GM18502 (cell line): Measurements from ENCODE around the gene HOXB2.

Source experiments
- ATAC-seq: cut with Tn5 transposase; IDR thresholded peaks from one replicate; pipeline ENCODE4 v1.9.1; 2021; ENCODE audit warnings: mild to moderate bottlenecking; ENCODE audit not compliant: unreplicated experiment, poor library complexity

The HOXB2 gene

DNA sequence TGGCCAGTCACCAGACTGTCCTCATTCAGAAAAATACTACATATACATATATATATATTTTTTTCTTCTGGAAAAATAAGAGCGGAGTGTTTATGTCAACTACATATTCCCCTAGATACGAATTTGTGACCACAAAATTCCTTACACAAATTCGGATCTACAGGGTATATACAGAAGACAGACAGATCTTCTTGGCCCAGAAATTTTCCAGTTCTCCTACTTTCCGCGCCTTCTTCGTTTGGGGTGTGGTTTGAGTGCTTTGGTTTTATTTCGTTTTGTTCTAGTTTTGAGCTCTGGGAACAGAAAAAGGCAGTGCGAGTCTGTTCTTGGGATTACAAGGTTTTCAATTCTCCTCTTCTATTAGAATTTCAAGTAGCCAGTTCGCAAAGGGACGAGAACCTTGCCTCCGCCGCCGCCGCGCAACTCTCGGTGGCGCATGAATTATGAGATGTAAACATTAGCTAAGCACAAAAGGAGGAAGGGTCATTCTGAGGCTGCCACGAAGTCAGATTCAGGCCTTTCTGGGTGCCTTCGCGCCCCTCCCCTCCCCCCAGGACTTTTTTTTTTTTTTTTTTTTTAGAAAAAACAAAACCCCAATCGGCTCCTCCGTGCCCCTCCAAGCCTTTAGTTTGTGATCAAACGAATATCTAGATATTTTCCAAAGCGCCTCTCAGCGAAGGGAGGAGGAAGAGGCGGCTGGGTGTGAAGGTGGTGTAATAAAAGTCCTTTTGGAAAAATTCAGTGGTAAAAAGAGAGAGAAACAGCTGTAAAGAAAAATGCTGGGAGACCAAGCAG is 35.0 kb upstream of the HOXB2 start:
- no peak for ATAC-seq

DNA sequence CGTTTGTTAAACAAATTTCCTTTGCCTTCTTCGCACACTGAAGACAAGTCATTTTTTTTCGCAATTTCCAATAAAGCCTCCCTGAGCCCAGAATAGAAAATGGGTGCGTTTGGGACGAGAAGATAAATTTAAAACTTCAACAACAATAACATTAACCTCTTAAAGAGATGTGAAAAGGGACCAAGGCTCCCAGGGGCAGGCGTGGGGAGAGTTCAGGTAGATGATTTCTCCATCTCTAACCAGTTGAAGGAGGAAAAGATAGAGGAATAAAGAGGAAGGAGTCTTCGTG is 34.5 kb upstream of the HOXB2 start:
- ATAC-seq = no peak

DNA sequence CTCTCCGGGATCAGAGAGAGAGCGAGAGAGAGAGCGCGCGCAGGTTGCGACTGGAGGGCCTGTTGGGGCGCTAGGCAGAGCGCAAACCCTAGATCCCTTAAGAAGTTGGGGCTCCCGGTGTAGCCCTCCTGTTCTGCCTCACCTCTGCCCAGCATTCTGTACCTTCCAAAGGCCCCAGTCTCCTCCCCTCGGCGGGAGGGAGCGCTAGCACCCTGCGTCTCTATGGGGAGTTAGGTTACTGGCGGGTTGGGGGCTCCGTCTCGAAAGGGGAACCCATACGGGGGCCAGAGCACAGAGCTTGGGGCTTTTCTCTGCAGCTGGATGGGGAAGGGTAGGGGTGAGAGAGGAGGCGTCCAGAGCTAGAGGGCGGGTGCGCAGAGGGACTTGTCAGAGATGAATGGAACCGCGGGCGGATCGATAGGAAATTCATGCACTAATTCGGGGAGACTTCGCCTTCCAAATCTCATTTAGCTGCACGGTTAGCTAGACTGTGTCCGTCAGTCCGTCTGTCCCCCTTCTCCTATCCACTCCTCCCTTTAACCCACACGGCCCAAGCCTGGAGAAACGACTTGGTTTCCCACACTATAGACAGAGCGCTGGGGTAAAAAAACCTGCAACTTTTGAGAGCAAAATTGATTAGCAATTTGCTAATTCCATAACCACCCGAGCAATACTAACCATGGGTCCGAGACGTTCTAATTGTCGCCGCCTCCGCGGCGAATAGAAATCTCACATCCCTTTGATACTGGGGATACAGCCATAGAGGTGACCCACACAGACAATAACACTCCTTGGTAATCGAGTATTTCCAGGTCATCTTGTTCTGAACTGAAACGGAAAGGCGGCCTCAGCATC is 33.9 kb upstream of the HOXB2 start:
- peak; percentile 36 for ATAC-seq

DNA sequence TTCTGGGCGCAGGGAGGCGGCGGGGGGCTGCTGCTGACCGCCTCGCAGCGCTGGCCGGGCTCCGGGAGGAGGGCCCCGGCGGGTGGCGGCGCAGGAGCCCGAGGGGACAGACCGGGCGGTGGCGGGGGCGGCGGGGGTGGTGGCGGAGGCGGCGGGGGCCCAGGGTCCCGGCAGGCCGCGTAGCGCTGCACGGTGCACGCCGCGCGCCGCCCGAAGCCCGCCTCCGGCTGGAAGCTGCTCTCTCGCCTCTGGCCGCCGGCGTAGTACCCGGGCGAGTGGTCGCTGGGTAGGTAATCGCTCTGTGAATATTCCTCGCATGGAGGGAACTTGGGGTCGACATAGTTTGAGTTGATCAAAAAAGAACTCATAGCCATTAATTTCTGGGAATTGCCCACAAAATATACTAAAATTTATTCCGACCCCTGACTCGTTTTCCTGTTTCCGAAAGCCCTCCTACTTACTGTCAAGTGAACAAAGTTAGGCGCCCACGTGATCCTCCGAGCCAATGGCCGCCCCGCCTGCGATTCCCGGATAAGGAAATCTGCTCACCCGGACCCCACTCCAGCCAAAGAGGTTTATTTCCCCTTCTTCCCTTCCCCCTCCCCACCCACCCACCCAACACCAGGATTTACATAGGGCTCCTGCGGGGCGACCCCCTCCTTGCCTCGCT is 33.2 kb upstream of the HOXB2 start, which contains the start of gene HOXB4:
TSS of gene HOXB4 (minus strand) at position 405 of the 670 bp plus-strand sequence. CDS start at position 374, 31 bp downstream.
- peak; percentile 65 for ATAC-seq

DNA sequence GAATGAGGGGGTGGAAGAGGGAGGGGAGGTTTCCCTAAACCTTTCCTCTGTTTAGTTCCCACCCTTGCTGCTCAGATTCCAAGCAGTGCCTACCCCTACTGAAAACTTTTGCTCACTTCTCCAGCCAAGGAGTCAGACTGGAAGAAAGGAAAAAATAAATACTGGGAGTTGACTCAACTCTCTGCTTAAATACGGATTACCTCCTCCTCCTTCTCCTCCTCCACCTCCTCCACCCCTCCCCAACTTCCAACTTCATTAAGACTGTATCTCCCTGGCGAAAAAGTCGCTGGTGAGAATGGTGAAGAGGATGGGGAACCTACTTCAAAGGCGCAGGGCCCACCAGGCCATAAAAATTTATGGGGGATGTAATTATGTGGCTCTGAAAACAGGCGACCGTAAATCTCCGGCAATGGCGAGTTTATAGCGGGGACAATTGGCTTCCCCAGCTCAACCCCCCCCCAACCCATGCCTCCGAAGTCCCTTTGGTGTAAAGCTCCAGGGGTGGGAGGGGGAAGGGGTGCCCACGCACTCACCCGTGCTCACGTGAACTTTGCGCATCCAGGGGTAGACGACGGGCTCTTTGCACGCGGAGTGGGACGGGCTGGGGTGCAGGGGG is 32.5 kb upstream of the HOXB2 start:
- ATAC-seq = no peak

DNA sequence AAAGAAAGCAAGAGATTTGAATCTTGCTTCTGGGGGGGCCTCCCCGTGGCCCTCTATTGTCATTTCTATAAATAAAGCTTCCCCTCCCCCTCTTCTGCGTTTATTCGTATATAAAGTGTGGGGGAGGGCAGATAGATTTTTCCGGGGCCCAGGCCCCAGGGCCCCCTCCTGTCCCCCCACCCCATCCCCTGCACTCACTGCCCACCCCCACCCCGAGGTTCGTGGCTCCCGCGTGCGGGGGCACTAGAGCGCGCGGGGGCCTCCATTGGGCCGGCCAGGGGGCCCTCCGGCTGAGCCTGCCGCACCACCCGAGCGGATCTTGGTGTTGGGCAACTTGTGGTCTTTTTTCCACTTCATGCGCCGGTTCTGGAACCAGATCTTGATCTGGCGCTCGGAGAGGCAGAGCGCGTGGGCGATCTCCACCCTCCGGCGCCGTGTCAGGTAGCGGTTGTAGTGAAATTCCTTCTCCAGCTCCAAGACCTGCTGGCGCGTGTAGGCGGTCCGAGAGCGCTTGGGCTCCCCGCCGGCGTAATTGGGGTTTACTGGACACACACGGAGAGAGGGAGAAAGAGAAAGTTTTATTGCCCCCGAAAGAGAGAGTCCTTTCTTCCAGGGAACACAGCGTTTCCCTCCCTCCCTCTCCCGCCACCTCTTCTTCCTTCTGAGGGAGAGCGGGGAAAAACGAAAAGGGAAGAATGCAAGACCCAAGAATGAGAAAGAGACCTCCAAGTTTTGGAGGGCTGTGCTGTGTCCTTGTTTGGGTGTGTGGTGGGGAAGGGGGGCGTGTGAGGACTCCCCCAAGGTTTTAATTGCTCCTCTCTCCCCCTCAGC is 31.8 kb upstream of the HOXB2 start:
- no peak for ATAC-seq

DNA sequence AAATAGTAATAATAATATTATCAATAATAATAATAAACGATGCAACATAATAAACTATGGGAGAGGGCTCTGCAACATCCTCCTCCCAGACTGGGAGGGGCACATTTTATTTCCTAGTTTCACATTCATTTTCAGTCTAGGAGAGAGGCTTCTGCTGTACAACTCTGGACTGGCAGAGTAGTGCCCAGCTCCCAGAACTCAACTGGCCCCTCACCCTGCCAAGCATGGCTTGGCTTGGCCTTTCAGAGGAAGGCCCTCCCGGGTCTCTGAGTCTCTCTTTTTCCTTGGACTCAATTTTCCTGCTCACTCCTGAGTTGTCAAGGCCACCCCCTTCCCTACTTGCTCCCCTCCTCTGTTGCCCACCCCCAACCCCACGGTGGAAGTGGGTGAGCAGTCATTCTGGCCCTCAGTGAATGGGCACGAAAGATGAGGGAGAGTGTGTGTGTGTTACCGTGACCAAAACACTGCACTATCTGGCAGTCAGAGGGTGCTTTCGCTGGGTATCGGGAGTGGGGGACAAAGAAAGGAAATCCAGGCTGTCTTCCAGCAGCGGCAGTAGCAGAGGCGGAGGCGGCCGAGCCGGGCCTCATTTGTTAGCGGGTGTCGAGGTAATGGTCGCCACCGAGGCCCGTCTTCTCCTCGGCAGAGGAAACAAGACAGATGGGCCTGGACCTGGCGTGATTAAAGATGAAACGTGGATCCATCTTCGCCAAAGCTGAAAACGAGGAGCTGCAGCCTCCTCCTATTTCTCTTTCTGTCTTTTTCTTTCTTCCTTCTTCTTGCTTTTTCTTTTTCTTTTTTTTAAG is 31.0 kb upstream of the HOXB2 start:
- ATAC-seq = no peak

DNA sequence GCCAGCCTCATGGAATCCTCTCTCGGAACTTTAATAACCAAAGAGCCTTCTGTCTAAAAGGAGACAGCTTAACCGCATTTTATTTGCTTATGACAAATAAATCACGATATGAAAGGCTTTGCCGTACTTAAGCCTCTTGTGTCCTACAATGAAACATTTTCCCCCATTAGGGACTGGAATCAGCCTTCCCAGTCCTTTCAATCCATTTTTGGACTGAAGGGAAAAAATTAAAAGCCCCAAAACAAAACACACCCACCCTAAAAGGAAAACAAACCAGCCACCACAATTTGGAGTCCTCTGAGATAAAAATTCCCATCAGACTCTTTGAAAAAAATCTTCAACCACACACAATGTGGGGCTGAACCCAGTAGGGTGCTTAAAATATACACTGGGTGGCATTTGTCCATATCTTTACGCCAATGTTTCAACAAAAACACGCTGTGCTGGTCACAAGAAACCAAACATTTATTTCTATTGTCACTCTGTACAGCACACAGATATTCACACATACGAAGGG is 30.2 kb upstream of the HOXB2 start:
- ATAC-seq = no peak

DNA sequence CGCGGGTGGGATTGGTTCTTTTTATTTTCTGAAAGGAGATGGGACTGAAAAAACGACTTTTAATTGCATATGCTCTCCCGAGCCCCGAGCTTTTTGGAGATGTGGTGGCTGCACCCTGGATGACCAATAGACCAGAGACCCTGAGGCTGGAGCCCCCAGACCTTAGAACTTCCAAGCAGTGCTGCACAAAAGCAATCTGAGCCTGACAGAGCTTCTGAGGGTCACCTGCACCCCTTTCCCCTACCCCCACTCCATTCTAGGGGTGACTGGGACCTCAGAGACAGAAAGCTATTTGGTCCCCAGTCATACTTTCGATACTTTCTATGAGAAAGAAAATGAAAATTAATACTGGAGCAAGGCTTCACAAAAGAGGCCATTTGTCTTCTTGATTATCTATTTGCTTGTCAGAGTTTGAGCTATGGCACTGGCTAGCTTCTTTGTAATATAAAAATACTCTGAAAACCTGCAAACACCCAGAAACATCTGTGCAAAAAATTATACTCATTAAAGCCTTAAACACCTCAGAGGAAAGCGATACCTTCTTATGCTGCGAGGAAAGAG is 29.7 kb upstream of the HOXB2 start:
- no peak for ATAC-seq

DNA sequence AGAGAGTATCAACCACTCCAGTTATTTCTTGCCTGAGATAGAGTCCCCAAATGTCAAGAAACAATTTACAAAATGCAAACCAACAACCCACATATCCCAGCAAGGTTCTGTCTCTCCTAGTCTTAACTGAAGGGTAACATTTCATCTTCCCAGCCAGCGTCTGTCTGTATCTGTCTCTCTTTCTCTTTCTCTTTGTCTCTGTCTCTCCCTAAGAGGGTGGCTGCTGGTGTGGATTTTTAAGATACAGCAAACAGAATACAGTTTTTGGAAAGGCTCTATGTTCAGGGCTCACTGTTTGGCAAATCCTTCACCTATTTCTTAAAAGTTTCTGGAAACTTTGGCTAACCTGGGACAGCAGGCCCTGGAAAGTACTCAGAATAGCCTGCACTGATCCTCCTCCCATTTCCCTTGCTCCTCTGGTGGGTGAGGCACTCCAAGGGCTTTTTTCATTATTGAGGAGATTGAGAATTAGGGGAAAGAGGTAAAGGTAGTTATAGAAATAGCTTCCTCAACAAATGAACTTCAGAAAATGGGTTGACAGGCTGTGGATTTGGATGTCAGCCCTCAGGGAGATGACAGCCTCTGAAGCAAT is 27.0 kb upstream of the HOXB2 start:
- no peak for ATAC-seq

DNA sequence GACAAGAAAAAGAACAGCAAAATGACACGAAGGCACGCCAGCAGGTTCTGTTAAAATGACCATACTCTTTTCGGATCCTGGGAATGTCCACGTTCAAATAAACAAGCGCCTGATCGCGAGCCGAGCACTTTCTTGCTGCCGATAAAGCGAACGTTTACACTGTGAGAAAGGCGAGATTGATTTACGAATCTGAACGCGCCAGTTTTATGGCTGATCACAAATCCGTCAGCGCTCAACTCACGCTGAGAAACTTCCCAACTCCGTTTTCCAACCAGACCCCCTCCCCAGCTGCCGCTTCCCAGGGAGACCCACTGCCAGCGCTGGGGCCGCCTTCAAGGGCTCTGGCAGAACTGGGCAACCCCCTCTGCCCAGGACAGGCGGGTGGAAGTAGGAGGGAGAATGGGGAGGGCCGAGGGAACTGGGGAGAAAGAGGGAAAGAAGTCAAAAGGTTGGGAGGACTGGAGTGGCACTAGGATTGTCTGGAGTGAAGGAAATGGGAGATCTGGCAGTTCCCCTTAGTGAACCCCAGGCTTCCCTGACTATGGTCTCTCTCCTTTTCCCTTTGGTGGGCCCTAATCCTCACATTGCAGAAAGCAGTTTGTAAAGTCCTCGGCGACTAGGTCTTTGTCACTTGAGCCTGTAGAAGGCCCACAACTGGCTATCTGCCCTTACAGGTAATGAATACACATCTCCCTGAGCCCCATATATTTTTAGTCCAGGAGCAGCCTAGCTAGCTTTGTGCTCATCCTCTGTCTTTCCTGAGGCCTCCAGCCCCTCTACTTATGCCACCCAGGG is 26.3 kb upstream of the HOXB2 start:
- no peak for ATAC-seq

DNA sequence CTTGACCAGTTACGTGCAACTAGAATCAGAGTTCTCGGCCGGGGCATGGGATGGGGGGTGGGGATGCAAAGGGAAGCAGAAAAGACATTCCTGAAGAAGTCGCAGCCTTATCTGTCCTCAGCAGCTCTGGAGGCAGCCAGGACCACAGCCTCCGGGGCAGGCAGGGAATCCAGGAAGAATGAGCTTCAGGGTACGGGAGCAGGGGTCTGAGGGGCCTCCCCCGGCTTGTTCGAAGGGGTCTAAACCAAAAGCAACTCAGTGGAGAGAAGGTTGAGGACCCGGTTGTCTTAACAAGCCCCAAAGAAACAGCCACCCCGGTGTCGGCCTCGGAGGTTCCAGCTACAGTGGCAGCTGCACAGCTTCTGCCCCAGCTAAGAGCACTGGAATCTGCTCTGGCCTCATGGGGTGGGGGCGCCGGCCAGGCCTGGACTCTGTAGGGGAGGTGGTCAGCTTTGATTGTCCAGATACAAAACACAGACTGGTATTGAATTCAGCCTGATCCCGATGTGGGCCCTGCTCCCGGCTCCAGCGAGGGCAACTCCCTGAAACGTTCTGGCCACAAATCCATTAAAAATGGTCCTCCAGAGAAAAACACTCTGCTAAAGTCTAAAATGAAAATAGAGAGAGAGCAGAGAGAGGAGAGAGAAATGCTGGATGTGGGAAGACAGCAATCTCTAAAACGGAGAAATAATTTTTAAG is 25.6 kb upstream of the HOXB2 start:
- no peak for ATAC-seq

DNA sequence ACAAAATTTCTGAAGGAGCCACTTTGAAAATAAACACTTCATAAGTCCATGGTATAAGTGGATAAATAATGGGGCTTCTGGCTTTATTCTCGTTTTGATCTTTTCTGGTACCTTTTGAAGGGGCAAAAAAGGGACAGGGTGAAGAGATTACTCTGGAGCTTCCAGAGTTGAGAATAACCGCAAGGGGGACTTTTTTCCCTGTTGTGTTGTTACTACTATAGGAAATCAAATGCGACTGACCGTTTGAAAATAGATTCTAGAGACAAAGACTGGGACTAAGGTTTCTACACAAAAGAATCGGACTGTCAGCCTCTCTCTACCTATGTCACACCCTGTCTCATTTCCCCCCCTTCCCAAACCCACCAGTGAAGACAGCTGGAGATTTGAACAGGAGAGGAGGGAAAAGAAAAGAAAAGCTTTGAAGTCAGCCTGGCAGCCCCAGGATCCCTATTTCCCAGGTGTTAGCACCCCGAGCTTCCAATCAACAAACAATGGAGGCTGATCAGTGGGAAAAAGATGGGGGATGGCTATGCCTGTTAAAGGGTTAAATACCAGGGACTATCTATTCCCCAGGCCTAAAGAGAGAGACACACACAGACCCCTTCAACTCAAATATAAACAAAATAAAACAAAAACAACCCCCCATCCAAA is 24.9 kb upstream of the HOXB2 start:
- ATAC-seq = no peak

DNA sequence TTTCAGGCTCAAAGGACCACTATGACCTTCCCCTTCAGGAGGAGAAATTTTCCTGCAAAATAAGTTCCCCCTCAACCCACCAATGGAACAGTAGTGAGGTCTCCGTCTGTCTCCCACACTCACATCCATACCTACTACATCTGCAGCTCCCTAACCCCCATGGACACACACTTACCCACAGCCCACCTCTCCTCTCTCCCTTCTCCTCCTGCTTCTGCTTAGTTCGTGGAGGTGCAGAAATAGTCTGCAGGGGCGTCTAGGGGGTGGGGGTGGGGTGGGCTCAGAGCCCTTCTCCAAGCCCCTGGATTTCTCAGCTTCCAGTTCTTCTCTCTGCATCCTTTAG is 24.3 kb upstream of the HOXB2 start:
- no peak for ATAC-seq

DNA sequence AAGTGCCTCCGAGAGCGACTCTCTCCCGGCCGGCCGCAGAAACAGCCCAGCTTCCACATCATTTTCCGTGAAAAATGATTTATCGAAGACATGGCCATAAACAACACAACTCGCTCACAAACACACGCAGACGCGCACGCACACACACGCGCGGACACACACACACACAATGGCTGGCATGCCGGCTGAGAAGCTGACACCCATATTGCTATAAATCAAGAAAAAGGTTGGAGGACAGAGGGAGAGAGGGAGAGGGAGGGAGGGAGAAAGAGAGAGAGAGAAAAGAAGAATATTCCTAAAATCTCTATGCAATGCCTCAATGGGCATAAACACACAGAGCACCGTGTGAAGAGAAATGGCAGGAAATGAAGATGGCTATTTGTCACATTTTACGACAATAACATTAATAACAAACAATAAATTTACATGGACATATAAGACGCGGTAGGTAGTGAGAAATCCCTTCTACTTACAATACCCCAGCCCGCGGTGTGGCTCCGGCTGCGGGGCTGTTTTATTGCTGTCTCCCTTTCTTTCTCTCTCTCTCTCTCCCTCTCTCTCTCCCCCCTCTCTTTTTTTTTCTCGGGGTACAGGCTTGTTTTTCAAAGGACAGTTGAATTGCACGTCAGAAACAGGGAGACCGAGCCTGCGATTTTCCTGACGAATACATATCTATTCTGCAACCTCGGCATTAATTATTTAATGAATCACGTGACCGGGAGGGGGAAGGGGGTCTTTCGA is 23.8 kb upstream of the HOXB2 start:
- ATAC-seq = no peak
